Stomach (tissue), 4 donors: Measurements from ENCODE around the gene TTC32.

Experiments used
- POLR2A ChIP-seq, 4 donors: fragments of 450-650 bp; IDR thresholded peaks; one replicate each; pipeline ENCODE4 v1.6.1; 2016; ENCODE audit warnings: antibody characterized with exemption in 4 of 4, control low read depth in 2 of 4, mild to moderate bottlenecking in 1 of 4, moderate library complexity in 1 of 4
- TF ChIP-seq, protein P1 (sequence below), 7 experiments: fragments of 450-650 bp in 4 of 7; fragments of 200-600 bp in 3 of 7; sonication (generic) in 3 of 7; IDR thresholded peaks; one replicate each; pipeline ENCODE4 v1.5.1; 2016 to 2019; ENCODE audit warnings: antibody characterized with exemption in 7 of 7, control low read depth in 2 of 7, mild to moderate bottlenecking in 1 of 7

DNA sequence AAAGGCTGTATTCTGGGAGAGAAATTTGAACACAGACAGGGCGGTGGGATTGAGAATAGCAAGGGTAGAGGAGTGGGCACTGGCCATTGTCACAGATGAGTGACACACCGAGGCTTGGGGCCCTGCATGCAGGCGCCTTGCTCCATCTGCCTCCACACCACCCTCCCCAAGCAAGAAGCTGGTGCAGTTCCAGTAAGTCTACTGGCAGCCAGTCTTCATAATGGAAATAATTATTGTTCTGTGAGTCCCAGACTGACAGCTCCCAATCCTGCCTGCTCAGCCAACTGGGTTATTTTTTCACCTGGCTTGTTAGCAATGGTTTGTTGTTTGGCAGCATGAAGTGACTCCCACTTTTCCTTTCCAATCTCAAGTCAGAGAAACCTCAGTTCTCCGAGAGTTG is 13.0 kb downstream of the TTC32 start:
- no peak for TF ChIP-seq POLR2A (IDR thresholded peaks at IDR 0.05)
- TF ChIP-seq, protein P1, sequence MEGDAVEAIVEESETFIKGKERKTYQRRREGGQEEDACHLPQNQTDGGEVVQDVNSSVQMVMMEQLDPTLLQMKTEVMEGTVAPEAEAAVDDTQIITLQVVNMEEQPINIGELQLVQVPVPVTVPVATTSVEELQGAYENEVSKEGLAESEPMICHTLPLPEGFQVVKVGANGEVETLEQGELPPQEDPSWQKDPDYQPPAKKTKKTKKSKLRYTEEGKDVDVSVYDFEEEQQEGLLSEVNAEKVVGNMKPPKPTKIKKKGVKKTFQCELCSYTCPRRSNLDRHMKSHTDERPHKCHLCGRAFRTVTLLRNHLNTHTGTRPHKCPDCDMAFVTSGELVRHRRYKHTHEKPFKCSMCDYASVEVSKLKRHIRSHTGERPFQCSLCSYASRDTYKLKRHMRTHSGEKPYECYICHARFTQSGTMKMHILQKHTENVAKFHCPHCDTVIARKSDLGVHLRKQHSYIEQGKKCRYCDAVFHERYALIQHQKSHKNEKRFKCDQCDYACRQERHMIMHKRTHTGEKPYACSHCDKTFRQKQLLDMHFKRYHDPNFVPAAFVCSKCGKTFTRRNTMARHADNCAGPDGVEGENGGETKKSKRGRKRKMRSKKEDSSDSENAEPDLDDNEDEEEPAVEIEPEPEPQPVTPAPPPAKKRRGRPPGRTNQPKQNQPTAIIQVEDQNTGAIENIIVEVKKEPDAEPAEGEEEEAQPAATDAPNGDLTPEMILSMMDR (IDR thresholded peaks at IDR 0.05): no peak
